IPS-18a (cell line): ENCODE data around the gene GALNT15.

ENCODE experiments used
- H3K27ac ChIP-seq: one replicate; pipeline ENCODE4 v1.5.1; 2013; ENCODE audit warnings: low read length
- H3K27me3 ChIP-seq: one replicate; pipeline ENCODE4 v1.6.1; 2013; ENCODE audit warnings: mild to moderate bottlenecking, low read length; ENCODE audit not compliant: control insufficient read depth, insufficient read depth
- H3K36me3 ChIP-seq: one replicate; pipeline ENCODE4 v1.6.1; 2013; ENCODE audit warnings: low read depth, low read length; ENCODE audit not compliant: control insufficient read depth
- H3K4me1 ChIP-seq: one replicate; pipeline ENCODE4 v1.6.1; 2013; ENCODE audit warnings: low read depth, low read length; ENCODE audit not compliant: control insufficient read depth
- H3K4me3 ChIP-seq: one replicate; pipeline ENCODE4 v1.5.1; 2013; ENCODE audit warnings: low read length
- H3K9ac ChIP-seq: one replicate; pipeline ENCODE4 v1.6.1; 2013; ENCODE audit warnings: mild to moderate bottlenecking, low read length, moderate library complexity
- H3K9me3 ChIP-seq: one replicate; pipeline ENCODE4 v1.6.1; 2013; ENCODE audit warnings: low read depth, low read length; ENCODE audit not compliant: control insufficient read depth

The GALNT15 gene

GRCh38 chr3:16207031-16207430 is 32.6 kb downstream of the GALNT15 start:
- H3K9ac ChIP-seq = no peak overlapping the region
- H3K4me3 ChIP-seq = no peak overlapping the region
- H3K27ac ChIP-seq = no peak overlapping the region
- no peaks in the 10 kb centered on the region for H3K9me3 ChIP-seq
- peaks cover 6% of the 10 kb centered on the region for H3K4me1 ChIP-seq
- no peaks in the 10 kb centered on the region for H3K27me3 ChIP-seq
- H3K36me3 ChIP-seq = no peaks in the 10 kb centered on the region

- Histone ChIP-seq H3K27ac (no peak overlapping the region), H3K9me3 (no peaks in the 10 kb centered on the region), H3K4me3 (no peak overlapping the region), H3K9ac (no peak overlapping the region), H3K27me3 (no peaks in the 10 kb centered on the region), H3K4me1 (no peaks in the 10 kb centered on the region), H3K36me3 (no peaks in the 10 kb centered on the region)
These were observed 36.9 kb downstream of the GALNT15 start for GRCh38 chr3:16211176-16211904.

GRCh38 chr3:16214366-16214765 is 39.9 kb downstream of the GALNT15 start:
- H3K36me3 ChIP-seq = no peaks in the 10 kb centered on the region
- H3K9me3 ChIP-seq = no peaks in the 10 kb centered on the region
- no peaks in the 10 kb centered on the region for H3K4me1 ChIP-seq
- H3K27ac ChIP-seq = no peak overlapping the region
- no peak overlapping the region for H3K4me3 ChIP-seq
- H3K9ac ChIP-seq = no peak overlapping the region
- H3K27me3 ChIP-seq = no peaks in the 10 kb centered on the region

GRCh38 chr3:16216373-16216935 is 42.0 kb downstream of the GALNT15 start:
- Histone ChIP-seq H3K9me3 (no peaks in the 10 kb centered on the region), H3K27ac (no peak overlapping the region), H3K4me3 (no peak overlapping the region), H3K4me1 (no peaks in the 10 kb centered on the region), H3K9ac (no peak overlapping the region), H3K27me3 (no peaks in the 10 kb centered on the region), H3K36me3 (no peaks in the 10 kb centered on the region)

GRCh38 chr3:16219777-16220176 is 45.3 kb downstream of the GALNT15 start:
- H3K9me3 ChIP-seq = no peaks in the 10 kb centered on the region
- H3K27ac ChIP-seq = no peak overlapping the region
- H3K4me1 ChIP-seq = no peaks in the 10 kb centered on the region
- H3K36me3 ChIP-seq = no peaks in the 10 kb centered on the region
- H3K27me3 ChIP-seq = no peaks in the 10 kb centered on the region
- no peak overlapping the region for H3K4me3 ChIP-seq
- no peak overlapping the region for H3K9ac ChIP-seq

- no peaks in the 10 kb centered on the region for H3K27me3 ChIP-seq
These were observed 47.5 kb downstream of the GALNT15 start for GRCh38 chr3:16221990-16222389.

GRCh38 chr3:16222547-16222946 is 48.1 kb downstream of the GALNT15 start:
- no peaks in the 10 kb centered on the region for H3K27me3 ChIP-seq
- H3K9me3 ChIP-seq = no peaks in the 10 kb centered on the region
- H3K4me3 ChIP-seq = no peak overlapping the region
- no peak overlapping the region for H3K27ac ChIP-seq
- no peak overlapping the region for H3K9ac ChIP-seq
- H3K4me1 ChIP-seq = no peaks in the 10 kb centered on the region
- H3K36me3 ChIP-seq = no peaks in the 10 kb centered on the region

More at GRCh38 chr3:16221990-16222389, 47.5 kb downstream of the GALNT15 start:
- H3K4me3 ChIP-seq = no peak overlapping the region
- no peaks in the 10 kb centered on the region for H3K9me3 ChIP-seq
- no peak overlapping the region for H3K9ac ChIP-seq
- H3K36me3 ChIP-seq = no peaks in the 10 kb centered on the region
- H3K4me1 ChIP-seq = no peaks in the 10 kb centered on the region
- no peak overlapping the region for H3K27ac ChIP-seq

GRCh38 chr3:16224325-16224724 is 49.8 kb downstream of the GALNT15 start:
- no peak overlapping the region for H3K9ac ChIP-seq
- H3K4me3 ChIP-seq = no peak overlapping the region
- no peaks in the 10 kb centered on the region for H3K36me3 ChIP-seq
- no peaks in the 10 kb centered on the region for H3K9me3 ChIP-seq
- H3K27ac ChIP-seq = no peak overlapping the region
- no peaks in the 10 kb centered on the region for H3K27me3 ChIP-seq
- no peaks in the 10 kb centered on the region for H3K4me1 ChIP-seq

GRCh38 chr3:16227566-16227965 is 53.1 kb downstream of the GALNT15 start:
- Histone ChIP-seq H3K27me3 (no peaks in the 10 kb centered on the region), H3K27ac (no peak overlapping the region), H3K4me1 (no peaks in the 10 kb centered on the region), H3K9me3 (no peaks in the 10 kb centered on the region), H3K4me3 (no peak overlapping the region), H3K9ac (no peak overlapping the region), H3K36me3 (no peaks in the 10 kb centered on the region)

- H3K4me3 ChIP-seq = no peak overlapping the region
These were observed 55.2 kb downstream of the GALNT15 start for GRCh38 chr3:16229681-16230080.

GRCh38 chr3:16231983-16232382 is 57.5 kb downstream of the GALNT15 start:
- Histone ChIP-seq H3K36me3 (no peaks in the 10 kb centered on the region), H3K27me3 (no peaks in the 10 kb centered on the region), H3K4me1 (no peaks in the 10 kb centered on the region), H3K4me3 (no peak overlapping the region), H3K27ac (no peak overlapping the region), H3K9me3 (no peaks in the 10 kb centered on the region), H3K9ac (no peak overlapping the region)

More at GRCh38 chr3:16229681-16230080, 55.2 kb downstream of the GALNT15 start:
- Histone ChIP-seq H3K9ac (no peak overlapping the region), H3K9me3 (no peaks in the 10 kb centered on the region), H3K36me3 (no peaks in the 10 kb centered on the region), H3K4me1 (no peaks in the 10 kb centered on the region), H3K27me3 (no peaks in the 10 kb centered on the region), H3K27ac (no peak overlapping the region)

GRCh38 chr3:16233806-16234205 is 59.3 kb downstream of the GALNT15 start:
- H3K9me3 ChIP-seq = no peaks in the 10 kb centered on the region
- no peaks in the 10 kb centered on the region for H3K27me3 ChIP-seq
- no peak overlapping the region for H3K9ac ChIP-seq
- no peaks in the 10 kb centered on the region for H3K4me1 ChIP-seq
- no peaks in the 10 kb centered on the region for H3K36me3 ChIP-seq
- no peak overlapping the region for H3K27ac ChIP-seq
- H3K4me3 ChIP-seq = no peak overlapping the region
